ENCODE measurements around the gene MAP2. TPM values are rescaled to one million over a fixed set of nuclear protein-coding genes. Genes with fewer than 3 reads are reported as not detected.

MAP2 gene
- total and polyA plus RNA-seq, 2 donors (not counting 3 experiments of a cell fraction or from before 2014, with no cell fraction given): 19.4 to 46.1 TPM

- ChIA-PET POLR2A (no interaction called here), CTCF (interaction anchor here (0.8 kb wide), 1 partner anchor 73 kb away, joined by 3 read pairs; no protein-coding TSS in a partner anchor)
- Histone ChIP-seq H3K4me2 (ENCODE audit: insufficient read depth, low read length) (no peak overlapping the region), H3K36me3 (ENCODE audit: control insufficient read depth in 2 of 2, extremely low read depth in 1 of 2, insufficient read depth in 2 of 2, low read length in 2 of 2) (no peaks in the 10 kb centered on the region), H2AFZ (ENCODE audit: low read depth, low read length) (no peak overlapping the region), H3K4me3 (replicated peaks in 1 of 3; ENCODE audit: insufficient read depth in 1 of 3, low read depth in 1 of 3, low read length in 3 of 3) (no peak overlapping the region), H3K9me1 (replicated peaks; ENCODE audit: control insufficient read depth, extremely low read depth, insufficient read depth, low read length) (no peaks in the 10 kb centered on the region), H3K9ac (replicated peaks; ENCODE audit: extremely low read depth, insufficient read depth, low read length) (no peak overlapping the region), H3K4me1 (ENCODE audit: control insufficient read depth, extremely low read depth, insufficient read depth, low read length) (peaks cover 30% of the 10 kb centered on the region), H3K79me2 (ENCODE audit: control insufficient read depth, insufficient read depth, low read length) (no peaks in the 10 kb centered on the region), H3K9me3 (replicated peaks; ENCODE audit: control insufficient read depth, insufficient read depth, low read length) (no peaks in the 10 kb centered on the region), H3K27ac (ENCODE audit: insufficient read depth, low read depth, low read length) (no peak overlapping the region), H3K27me3 (ENCODE audit: control insufficient read depth in 2 of 2, insufficient read depth in 2 of 2, low read length in 2 of 2) (no peaks in the 10 kb centered on the region), H4K20me1 (replicated peaks; ENCODE audit: control insufficient read depth, extremely low read depth, insufficient read depth, low read length) (no peaks in the 10 kb centered on the region)
- dilution Hi-C loops (cut with MboI; ENCODE audit: extremely low pct_ligation_motif_present, low sequenced_read_pairs) (no loop called here), intact Hi-C loops (cut with micrococcal nuclease) (loop anchor here (10.0 kb wide), 1 partner anchor 676 kb away; the partner anchor contains the start of gene KANSL1L)
- no peak for FAIRE-seq
- TF ChIP-seq MYC (IDR thresholded peaks at IDR 0.05; ENCODE audit: low read depth, low read length) (no peak), EZH2 (IDR thresholded peaks at IDR 0.05; ENCODE audit: borderline replicate concordance, low read depth, low read length, severe bottlenecking) (no peak), JUN (IDR thresholded peaks at IDR 0.05; ENCODE audit: borderline replicate concordance, insufficient read depth, insufficient read length, low read depth) (no peak), POLR2A (IDR thresholded peaks at IDR 0.05; ENCODE audit: low read depth, low read length) (no peak), MAX (IDR thresholded peaks at IDR 0.05; ENCODE audit: insufficient read depth, insufficient read length) (no peak), POLR2AphosphoS5 (IDR thresholded peaks at IDR 0.05; ENCODE audit: insufficient read depth, low read depth, low read length) (no peak), GATA2 (IDR thresholded peaks at IDR 0.05; ENCODE audit: insufficient read depth, insufficient read length, low read depth, low read length) (no peak), FOS (IDR thresholded peaks at IDR 0.05; ENCODE audit: borderline replicate concordance, insufficient read depth, low read length) (no peak), CTCF (IDR thresholded peaks at IDR 0.05; ENCODE audit: extremely low read depth in 1 of 2, insufficient read depth in 1 of 2, low read depth in 1 of 2, low read length in 2 of 2) (no peak)
- DNase-seq (ENCODE audit: low read depth, low spot score): no peak
- BruUV-seq (replicated peaks): no TSS peak
These were observed 74.8 kb downstream of the MAP2 start for GRCh38 chr2:209498614-209499013.

Measured in endothelial cell of umbilical vein (primary cell).